Measurements from ENCODE around the gene HIVEP3. TPM values are rescaled to one million over a fixed set of nuclear protein-coding genes. Genes with fewer than 3 reads are reported as not detected.

HIVEP3 gene
- total RNA-seq, 2 experiments from 2014 or later, result 18.6 to 20.4 TPM

- Mint-ChIP-seq H3K27me3 (no peaks in the 10 kb centered on the region), H3K4me3 (peak overlapping the region; percentile 19), H3K9me3 (no peaks in the 10 kb centered on the region), H3K4me1 (ENCODE audit: low read depth) (peaks cover 87% of the 10 kb centered on the region), H3K27ac (peak overlapping the region; percentile 83), H3K36me3 (ENCODE audit: low read depth) (no peaks in the 10 kb centered on the region)
- ATAC-seq, result no peak
- ChIA-PET POLR2A (interaction anchor here (2.6 to 4.5 kb wide), 2 partner anchors 9 to 10 kb away, joined by 14 to 40 read pairs; no protein-coding TSS in a partner anchor), CTCF (interaction anchor here (0.7 to 2.2 kb wide), 6 partner anchors 9 to 156 kb away, joined by 3 to 6 read pairs (median 4); no protein-coding TSS in a partner anchor)
- DNase-seq, result no peak
- intact Hi-C loops (cut with micrococcal nuclease), result loop anchor here (5.0 kb wide), 1 partner anchor 55 kb away; no protein-coding TSS in a partner anchor
- TF ChIP-seq CTCF (IDR thresholded peaks at IDR 0.05), result no peak
Observed at GRCh38 chr1:41672173-41672572, 246.5 kb downstream of the HIVEP3 start.

GRCh38 chr1:41671116-41671755, 247.5 kb downstream of the HIVEP3 start:
- ATAC-seq, result no peak
- DNase-seq, result no peak
- TF ChIP-seq CTCF (IDR thresholded peaks at IDR 0.05), result no peak
- intact Hi-C loops (cut with micrococcal nuclease), result loop anchor here (5.0 kb wide), 1 partner anchor 56 kb away; no protein-coding TSS in a partner anchor
- CTCF ChIA-PET, result interaction anchor here (0.6 to 1.5 kb wide), 3 partner anchors 11 to 133 kb away, joined by 3 to 4 read pairs (median 3); no protein-coding TSS in a partner anchor
- H3K36me3 Mint-ChIP-seq (ENCODE audit: low read depth), result no peaks in the 10 kb centered on the region
- peak overlapping the region; percentile 83 for H3K27ac Mint-ChIP-seq
- peaks cover 92% of the 10 kb centered on the region for H3K4me1 Mint-ChIP-seq (ENCODE audit: low read depth)
- POLR2A ChIA-PET, result interaction anchor here (0.7 to 4.5 kb wide), 5 partner anchors 10 to 120 kb away, joined by 3 to 40 read pairs (median 3); no protein-coding TSS in a partner anchor
- no peak overlapping the region for H3K4me3 Mint-ChIP-seq
- no peaks in the 10 kb centered on the region for H3K27me3 Mint-ChIP-seq
- H3K9me3 Mint-ChIP-seq, result no peaks in the 10 kb centered on the region

GRCh38 chr1:41670217-41670957, 248.3 kb downstream of the HIVEP3 start:
- ATAC-seq (peak; percentile 47), DNase-seq (peak; percentile 73)
- no peaks in the 10 kb centered on the region for H3K27me3 Mint-ChIP-seq
- CTCF ChIA-PET, result interaction anchor here (0.6 kb wide), 1 partner anchor 133 kb away, joined by 3 read pairs; no protein-coding TSS in a partner anchor
- H3K4me1 Mint-ChIP-seq (ENCODE audit: low read depth), result peaks cover 98% of the 10 kb centered on the region
- H3K27ac Mint-ChIP-seq, result peak overlapping the region; percentile 82
- POLR2A ChIA-PET, result interaction anchor here (0.7 to 4.5 kb wide), 6 partner anchors 10 to 121 kb away, joined by 3 to 40 read pairs (median 4); no protein-coding TSS in a partner anchor
- H3K36me3 Mint-ChIP-seq (ENCODE audit: low read depth), result no peaks in the 10 kb centered on the region
- TF ChIP-seq CTCF (IDR thresholded peaks at IDR 0.05), result no peak
- H3K4me3 Mint-ChIP-seq, result no peak overlapping the region
- no peaks in the 10 kb centered on the region for H3K9me3 Mint-ChIP-seq
- intact Hi-C loops (cut with micrococcal nuclease), result loop anchor here (5.0 kb wide), 1 partner anchor 57 kb away; no protein-coding TSS in a partner anchor

GRCh38 chr1:41668967-41669366, 249.8 kb downstream of the HIVEP3 start:
- TF ChIP-seq CTCF (IDR thresholded peaks at IDR 0.05), result no peak
- no peak overlapping the region for H3K4me3 Mint-ChIP-seq

More at GRCh38 chr1:41668967-41669366, 249.8 kb downstream of the HIVEP3 start:
- intact Hi-C loops (cut with micrococcal nuclease), result loop anchor here (10.0 kb wide), 1 partner anchor 196 kb away; no protein-coding TSS in a partner anchor
- ATAC-seq (no peak), DNase-seq (no peak)
- H3K9me3 Mint-ChIP-seq, result no peaks in the 10 kb centered on the region
- H3K27ac Mint-ChIP-seq, result peak overlapping the region; percentile 39
- CTCF ChIA-PET, result interaction anchor here (0.7 to 1.3 kb wide), 2 partner anchors 15 to 29 kb away, joined by 3 read pairs; no protein-coding TSS in a partner anchor
- no peaks in the 10 kb centered on the region for H3K36me3 Mint-ChIP-seq (ENCODE audit: low read depth)
- POLR2A ChIA-PET, result interaction anchor here (1.2 kb wide), 1 partner anchor 60 kb away, joined by 4 read pairs; no protein-coding TSS in a partner anchor
- peaks cover 96% of the 10 kb centered on the region for H3K4me1 Mint-ChIP-seq (ENCODE audit: low read depth)
- H3K27me3 Mint-ChIP-seq, result no peaks in the 10 kb centered on the region
